NCI-H2029 treated with DMSO at 0.1 percent for 48 hours (cell line): ENCODE results near the gene TNRC18.
"Not testable (repeated sequence)": the region's sequence is repeated elsewhere in the genome, so short reads cannot be mapped to it uniquely, and the experiment has no call there.

ENCODE experiments used
- DNase-seq: peaks from one replicate; lab custom pipeline; 2025; lab: John Stamatoyannopoulos, UW

Gene TNRC18, protein sequence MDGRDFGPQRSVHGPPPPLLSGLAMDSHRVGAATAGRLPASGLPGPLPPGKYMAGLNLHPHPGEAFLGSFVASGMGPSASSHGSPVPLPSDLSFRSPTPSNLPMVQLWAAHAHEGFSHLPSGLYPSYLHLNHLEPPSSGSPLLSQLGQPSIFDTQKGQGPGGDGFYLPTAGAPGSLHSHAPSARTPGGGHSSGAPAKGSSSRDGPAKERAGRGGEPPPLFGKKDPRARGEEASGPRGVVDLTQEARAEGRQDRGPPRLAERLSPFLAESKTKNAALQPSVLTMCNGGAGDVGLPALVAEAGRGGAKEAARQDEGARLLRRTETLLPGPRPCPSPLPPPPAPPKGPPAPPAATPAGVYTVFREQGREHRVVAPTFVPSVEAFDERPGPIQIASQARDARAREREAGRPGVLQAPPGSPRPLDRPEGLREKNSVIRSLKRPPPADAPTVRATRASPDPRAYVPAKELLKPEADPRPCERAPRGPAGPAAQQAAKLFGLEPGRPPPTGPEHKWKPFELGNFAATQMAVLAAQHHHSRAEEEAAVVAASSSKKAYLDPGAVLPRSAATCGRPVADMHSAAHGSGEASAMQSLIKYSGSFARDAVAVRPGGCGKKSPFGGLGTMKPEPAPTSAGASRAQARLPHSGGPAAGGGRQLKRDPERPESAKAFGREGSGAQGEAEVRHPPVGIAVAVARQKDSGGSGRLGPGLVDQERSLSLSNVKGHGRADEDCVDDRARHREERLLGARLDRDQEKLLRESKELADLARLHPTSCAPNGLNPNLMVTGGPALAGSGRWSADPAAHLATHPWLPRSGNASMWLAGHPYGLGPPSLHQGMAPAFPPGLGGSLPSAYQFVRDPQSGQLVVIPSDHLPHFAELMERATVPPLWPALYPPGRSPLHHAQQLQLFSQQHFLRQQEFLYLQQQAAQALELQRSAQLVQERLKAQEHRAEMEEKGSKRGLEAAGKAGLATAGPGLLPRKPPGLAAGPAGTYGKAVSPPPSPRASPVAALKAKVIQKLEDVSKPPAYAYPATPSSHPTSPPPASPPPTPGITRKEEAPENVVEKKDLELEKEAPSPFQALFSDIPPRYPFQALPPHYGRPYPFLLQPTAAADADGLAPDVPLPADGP (N-terminal part only)

GRCh38 chr7:5423306-5423975, at the start of gene TNRC18:
TNRC18 (minus strand) TSS chr7:5423834; CDS start chr7:5421246, 2,588 bp downstream.
- no peak for DNase-seq

DNA sequence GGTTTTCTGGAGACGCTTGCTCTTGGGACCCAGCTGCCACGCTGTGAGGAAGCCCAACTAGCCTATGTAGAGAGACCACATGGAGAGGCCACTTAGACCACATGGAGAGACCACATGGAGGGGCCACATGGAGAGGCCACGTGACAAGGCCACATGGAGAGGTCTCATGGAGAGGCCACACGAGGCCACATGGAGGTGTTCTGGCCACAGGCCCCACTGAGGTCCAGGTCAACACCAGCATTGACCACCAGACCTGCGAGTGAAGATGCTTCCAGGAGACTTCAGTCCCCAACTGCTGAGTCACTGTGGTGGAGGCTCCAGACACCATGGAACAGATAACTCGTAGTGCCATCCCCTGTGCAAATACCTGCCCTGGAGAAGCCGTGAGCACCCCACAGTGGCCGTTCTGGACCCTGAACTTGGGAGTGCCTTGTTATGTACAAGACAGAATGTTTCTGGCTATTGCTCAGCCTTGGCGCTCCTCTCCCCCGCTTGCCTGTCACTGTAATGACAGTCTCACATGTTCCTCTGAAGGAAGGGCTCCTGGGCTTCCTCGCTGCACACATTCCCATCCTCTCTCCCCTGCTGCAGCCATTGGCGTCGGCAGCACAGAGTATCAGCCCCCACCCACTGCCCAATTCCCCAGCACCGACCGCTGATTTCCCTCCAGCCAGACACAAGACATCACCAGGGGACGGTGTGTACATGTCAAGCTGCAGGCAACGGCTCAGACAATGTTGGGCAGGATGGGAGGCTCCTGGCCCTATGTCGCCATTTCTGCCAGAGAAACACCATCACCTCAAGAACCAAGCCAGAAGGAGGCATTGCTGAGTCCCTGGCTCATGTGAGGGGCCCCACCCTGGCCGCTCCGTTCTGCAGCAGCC, 49.0 kb upstream of the TNRC18 start:
- peak; percentile 91 for DNase-seq

GRCh38 chr7:5471623-5472022, 48.0 kb upstream of the TNRC18 start:
- not testable (repeated sequence) for DNase-seq

DNA sequence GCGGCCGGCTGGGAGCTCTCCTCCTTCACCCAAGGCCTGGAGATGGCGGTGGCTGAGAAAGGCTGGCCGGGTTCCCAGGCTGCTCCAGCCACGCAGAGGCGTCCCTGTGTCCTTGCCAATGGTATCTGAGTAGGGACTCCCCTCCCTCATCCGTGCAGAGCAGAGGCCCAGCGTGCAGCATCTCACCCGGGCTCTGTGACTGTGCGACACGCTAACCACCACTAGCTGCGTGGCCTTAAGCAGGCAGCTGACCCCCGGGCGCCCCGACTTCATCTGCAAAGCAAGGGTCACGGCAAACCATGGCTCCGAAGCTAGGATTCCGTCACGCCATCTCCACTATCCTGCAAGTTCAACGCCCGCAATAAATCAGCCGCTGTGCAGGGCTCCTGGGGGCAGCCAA, 47.2 kb upstream of the TNRC18 start:
- no peak for DNase-seq

DNA sequence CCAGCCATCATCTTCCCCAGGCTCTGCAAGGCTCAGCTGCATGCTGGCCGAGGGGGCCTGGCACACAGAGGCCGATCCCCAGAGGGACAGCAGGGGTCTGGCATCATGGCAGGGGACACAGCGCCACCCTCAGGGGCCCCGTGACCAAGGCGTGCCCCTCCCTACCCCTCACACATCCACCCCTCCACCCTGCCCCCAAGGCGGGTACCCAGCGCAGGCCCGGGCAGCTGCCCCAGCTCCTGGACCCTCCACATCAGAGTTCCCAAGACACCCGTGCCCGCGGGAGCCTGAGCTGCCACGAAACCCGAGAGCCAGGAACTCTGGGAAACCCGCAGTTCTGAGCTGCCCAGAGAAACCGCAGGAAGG, 46.5 kb upstream of the TNRC18 start:
- DNase-seq: no peak

GRCh38 chr7:5469375-5470166, 45.9 kb upstream of the TNRC18 start:
- DNase-seq: no peak

DNA sequence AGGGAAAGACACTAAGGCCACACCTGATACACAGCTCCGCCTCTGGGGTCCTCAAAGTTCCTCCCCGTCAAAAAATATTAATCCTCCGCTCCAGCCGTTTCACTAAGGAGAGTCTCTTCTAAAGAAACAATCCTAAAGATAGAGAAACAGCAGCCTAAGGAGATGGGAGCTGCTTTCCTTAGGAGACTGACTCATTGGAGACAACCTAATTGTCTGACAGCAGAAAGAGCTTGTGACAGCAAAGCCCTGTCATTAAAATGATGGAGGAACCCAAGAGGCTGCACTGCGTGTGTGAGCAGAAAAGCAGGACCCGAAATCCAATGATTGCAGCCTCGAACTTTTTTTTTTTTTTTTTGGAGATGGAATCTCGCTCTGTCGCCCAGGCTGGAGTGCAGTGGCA, 44.0 kb upstream of the TNRC18 start:
- DNase-seq: no peak

- DNase-seq: no peak
Measured at GRCh38 chr7:5466551-5466950, 42.9 kb upstream of the TNRC18 start.

- no peak for DNase-seq
Measured at GRCh38 chr7:5463031-5463430, 39.4 kb upstream of the TNRC18 start.

- DNase-seq: no peak
Measured at GRCh38 chr7:5462216-5462615, 38.6 kb upstream of the TNRC18 start.

- DNase-seq: no peak
Measured at GRCh38 chr7:5458921-5459480, 35.4 kb upstream of the TNRC18 start.

DNA sequence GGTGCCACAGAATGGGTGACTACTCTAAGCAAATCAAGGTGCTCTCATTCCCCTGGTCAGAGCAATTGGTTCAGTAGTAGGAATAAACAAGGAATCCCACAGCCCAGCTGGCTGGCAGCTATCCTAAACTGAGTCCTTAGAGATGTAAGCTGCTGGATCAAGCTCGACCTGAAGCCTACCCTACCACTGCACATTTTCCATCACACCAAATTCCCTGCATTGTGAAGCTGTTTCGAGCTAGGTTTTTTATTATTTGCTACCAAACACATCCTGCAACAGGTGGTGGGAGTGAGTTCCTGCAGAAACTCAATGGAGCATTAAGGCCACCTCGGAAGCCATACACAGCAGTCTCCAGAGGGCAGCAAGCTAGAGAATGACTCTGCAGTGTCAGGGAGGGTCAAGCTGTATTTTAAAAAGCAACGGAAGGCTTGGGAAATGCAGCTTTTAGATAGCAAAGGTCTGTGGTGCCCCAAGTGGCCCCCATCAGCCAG, 33.7 kb upstream of the TNRC18 start:
- no peak for DNase-seq

- no peak for DNase-seq
Measured at GRCh38 chr7:5456409-5456808, 32.8 kb upstream of the TNRC18 start.

- no peak for DNase-seq
Measured at GRCh38 chr7:5455581-5456219, 32.1 kb upstream of the TNRC18 start.

DNA sequence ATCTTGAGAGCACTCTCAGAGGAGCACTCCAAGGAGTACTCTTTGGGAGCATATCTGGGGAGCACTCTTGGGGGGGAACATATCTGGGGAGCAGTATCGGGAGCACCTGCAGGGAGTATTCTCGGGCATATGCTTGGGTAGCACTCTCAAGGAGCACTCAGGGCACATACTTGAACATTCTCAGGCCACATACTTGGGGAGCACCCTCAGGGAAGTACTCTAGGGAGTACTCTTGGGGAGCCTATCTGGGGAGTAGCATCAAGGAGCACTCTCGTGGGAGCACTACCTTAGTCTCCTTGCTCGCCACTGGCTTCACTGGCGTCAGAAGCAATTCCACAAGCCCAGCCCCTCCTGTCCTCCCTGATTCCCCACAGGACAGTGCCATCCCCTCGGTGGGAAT, 31.5 kb upstream of the TNRC18 start:
- no peak for DNase-seq

GRCh38 chr7:5454485-5454884, 30.9 kb upstream of the TNRC18 start:
- no peak for DNase-seq

DNA sequence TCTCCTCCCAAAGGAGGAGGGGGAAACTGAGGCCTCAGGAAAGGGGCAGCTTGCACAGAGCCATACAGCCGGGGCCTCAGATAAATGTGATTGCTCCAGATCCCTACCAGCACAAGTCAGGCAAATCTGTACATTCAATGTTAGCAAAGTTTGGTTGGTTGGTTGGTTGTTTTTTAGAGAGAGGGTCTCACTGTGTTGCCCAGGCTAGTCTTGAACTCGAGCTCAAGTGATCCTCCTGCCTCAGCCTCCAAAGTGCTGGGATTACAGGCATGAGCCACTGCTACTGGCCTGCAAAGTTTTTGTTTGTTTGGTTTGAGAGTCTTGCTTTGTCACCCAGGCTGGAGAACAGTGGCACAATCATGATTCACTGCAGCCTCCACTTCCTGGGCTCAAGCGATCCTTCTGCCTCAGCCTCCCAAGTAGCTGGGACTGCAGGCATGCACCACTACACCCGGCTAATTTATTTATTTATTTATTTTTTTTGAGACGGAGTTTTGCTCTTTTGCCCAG, 30.0 kb upstream of the TNRC18 start:
- DNase-seq: no peak

- DNase-seq: no peak
Measured at GRCh38 chr7:5452937-5453540, 29.4 kb upstream of the TNRC18 start.

DNA sequence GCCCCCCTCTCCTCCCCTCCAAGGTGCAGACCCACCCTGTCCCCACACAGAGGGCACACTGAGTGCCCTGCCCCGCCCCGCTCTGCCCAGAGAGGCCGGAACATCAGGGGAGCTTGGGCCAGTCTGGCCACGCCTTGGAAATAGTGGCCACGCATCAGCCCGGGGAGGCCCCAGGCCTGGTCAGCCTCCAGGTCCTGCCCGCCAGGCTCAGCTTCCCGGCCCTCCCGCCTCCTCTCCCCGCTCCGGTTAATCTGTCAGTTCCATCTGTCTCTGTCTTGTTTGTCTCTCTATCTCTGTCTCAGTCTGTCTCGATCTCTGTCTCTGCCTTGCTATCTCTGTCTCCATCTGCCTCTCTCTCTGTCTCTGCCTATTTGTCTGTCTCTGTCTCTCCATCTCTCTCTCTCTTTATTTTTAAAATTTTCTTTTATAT, 28.9 kb upstream of the TNRC18 start:
- no peak for DNase-seq
